ENCODE data around the gene TMC6. TPM values are rescaled to one million over a fixed set of nuclear protein-coding genes. Genes with fewer than 3 reads are reported as not detected.

The TMC6 gene
- total and polyA plus RNA-seq, 2 experiments from 2014 or later: 50.0 to 72.2 TPM

DNA sequence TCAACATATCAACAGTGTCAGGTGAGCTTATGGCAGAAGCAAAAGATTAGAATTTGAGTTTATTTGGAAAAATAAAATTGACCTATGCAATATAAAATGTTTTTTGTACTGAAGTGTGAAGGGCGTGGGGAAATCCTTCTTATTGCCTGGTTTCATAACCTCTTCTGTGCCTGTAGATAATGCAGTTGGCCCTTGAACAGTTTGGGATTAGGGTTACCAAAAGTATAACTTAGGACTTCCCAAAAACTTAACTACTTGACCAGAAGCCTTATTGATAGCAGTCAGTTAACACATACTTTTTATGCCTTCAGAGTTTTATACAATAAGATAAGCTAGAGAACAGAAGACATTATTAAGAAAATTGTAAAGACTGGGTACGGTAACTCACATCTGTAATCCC is 66.0 kb downstream of the TMC6 start:
- no peak overlapping the region for H3K4me2 ChIP-seq
- no peak overlapping the region for H3K4me3 Mint-ChIP-seq
- TF ChIP-seq ZNF114 (CRISPR knock-in tag; IDR thresholded peaks at IDR 0.05) (no peak), NANOG (IDR thresholded peaks at IDR 0.05; ENCODE audit: borderline replicate concordance) (no peak), CREB1 (CRISPR knock-in tag; IDR thresholded peaks at IDR 0.05; ENCODE audit: low read depth) (no peak), STAT1 (IDR thresholded peaks at IDR 0.05; ENCODE audit: unreplicated experiment) (no peak), JUNB (IDR thresholded peaks at IDR 0.05; ENCODE audit: unreplicated experiment) (no peak), EZH2phosphoT487 (IDR thresholded peaks at IDR 0.05; ENCODE audit: unreplicated experiment) (no peak), EZH2 (IDR thresholded peaks at IDR 0.05; ENCODE audit: low read depth, unreplicated experiment) (no peak), POLR2AphosphoS5 (IDR thresholded peaks at IDR 0.05; ENCODE audit: low read depth) (no peak), ZNF331 (CRISPR knock-in tag; IDR thresholded peaks at IDR 0.05; ENCODE audit: low read depth) (no peak)
- TF ChIP-seq, protein P1, sequence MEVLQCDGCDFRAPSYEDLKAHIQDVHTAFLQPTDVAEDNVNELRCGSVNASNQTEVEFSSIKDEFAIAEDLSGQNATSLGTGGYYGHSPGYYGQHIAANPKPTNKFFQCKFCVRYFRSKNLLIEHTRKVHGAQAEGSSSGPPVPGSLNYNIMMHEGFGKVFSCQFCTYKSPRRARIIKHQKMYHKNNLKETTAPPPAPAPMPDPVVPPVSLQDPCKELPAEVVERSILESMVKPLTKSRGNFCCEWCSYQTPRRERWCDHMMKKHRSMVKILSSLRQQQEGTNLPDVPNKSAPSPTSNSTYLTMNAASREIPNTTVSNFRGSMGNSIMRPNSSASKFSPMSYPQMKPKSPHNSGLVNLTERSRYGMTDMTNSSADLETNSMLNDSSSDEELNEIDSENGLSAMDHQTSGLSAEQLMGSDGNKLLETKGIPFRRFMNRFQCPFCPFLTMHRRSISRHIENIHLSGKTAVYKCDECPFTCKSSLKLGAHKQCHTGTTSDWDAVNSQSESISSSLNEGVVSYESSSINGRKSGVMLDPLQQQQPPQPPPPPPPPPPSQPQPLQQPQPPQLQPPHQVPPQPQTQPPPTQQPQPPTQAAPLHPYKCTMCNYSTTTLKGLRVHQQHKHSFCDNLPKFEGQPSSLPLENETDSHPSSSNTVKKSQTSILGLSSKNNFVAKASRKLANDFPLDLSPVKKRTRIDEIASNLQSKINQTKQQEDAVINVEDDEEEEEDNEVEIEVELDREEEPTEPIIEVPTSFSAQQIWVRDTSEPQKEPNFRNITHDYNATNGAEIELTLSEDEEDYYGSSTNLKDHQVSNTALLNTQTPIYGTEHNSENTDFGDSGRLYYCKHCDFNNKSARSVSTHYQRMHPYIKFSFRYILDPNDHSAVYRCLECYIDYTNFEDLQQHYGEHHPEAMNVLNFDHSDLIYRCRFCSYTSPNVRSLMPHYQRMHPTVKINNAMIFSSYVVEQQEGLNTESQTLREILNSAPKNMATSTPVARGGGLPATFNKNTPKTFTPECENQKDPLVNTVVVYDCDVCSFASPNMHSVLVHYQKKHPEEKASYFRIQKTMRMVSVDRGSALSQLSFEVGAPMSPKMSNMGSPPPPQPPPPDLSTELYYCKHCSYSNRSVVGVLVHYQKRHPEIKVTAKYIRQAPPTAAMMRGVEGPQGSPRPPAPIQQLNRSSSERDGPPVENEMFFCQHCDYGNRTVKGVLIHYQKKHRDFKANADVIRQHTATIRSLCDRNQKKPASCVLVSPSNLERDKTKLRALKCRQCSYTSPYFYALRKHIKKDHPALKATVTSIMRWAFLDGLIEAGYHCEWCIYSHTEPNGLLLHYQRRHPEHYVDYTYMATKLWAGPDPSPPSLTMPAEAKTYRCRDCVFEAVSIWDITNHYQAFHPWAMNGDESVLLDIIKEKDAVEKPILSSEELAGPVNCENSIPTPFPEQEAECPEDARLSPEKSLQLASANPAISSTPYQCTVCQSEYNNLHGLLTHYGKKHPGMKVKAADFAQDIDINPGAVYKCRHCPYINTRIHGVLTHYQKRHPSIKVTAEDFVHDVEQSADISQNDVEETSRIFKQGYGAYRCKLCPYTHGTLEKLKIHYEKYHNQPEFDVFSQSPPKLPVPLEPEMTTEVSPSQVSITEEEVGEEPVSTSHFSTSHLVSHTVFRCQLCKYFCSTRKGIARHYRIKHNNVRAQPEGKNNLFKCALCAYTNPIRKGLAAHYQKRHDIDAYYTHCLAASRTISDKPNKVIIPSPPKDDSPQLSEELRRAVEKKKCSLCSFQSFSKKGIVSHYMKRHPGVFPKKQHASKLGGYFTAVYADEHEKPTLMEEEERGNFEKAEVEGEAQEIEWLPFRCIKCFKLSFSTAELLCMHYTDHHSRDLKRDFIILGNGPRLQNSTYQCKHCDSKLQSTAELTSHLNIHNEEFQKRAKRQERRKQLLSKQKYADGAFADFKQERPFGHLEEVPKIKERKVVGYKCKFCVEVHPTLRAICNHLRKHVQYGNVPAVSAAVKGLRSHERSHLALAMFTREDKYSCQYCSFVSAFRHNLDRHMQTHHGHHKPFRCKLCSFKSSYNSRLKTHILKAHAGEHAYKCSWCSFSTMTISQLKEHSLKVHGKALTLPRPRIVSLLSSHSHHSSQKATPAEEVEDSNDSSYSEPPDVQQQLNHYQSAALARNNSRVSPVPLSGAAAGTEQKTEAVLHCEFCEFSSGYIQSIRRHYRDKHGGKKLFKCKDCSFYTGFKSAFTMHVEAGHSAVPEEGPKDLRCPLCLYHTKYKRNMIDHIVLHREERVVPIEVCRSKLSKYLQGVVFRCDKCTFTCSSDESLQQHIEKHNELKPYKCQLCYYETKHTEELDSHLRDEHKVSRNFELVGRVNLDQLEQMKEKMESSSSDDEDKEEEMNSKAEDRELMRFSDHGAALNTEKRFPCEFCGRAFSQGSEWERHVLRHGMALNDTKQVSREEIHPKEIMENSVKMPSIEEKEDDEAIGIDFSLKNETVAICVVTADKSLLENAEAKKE (CRISPR knock-in tag; IDR thresholded peaks at IDR 0.05): no peak
- TF ChIP-seq, protein P2, sequence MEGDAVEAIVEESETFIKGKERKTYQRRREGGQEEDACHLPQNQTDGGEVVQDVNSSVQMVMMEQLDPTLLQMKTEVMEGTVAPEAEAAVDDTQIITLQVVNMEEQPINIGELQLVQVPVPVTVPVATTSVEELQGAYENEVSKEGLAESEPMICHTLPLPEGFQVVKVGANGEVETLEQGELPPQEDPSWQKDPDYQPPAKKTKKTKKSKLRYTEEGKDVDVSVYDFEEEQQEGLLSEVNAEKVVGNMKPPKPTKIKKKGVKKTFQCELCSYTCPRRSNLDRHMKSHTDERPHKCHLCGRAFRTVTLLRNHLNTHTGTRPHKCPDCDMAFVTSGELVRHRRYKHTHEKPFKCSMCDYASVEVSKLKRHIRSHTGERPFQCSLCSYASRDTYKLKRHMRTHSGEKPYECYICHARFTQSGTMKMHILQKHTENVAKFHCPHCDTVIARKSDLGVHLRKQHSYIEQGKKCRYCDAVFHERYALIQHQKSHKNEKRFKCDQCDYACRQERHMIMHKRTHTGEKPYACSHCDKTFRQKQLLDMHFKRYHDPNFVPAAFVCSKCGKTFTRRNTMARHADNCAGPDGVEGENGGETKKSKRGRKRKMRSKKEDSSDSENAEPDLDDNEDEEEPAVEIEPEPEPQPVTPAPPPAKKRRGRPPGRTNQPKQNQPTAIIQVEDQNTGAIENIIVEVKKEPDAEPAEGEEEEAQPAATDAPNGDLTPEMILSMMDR (conservative IDR thresholded peaks at IDR 0.05; ENCODE audit: low read depth in 2 of 2): no peak
- TF ChIP-seq, protein P3, sequence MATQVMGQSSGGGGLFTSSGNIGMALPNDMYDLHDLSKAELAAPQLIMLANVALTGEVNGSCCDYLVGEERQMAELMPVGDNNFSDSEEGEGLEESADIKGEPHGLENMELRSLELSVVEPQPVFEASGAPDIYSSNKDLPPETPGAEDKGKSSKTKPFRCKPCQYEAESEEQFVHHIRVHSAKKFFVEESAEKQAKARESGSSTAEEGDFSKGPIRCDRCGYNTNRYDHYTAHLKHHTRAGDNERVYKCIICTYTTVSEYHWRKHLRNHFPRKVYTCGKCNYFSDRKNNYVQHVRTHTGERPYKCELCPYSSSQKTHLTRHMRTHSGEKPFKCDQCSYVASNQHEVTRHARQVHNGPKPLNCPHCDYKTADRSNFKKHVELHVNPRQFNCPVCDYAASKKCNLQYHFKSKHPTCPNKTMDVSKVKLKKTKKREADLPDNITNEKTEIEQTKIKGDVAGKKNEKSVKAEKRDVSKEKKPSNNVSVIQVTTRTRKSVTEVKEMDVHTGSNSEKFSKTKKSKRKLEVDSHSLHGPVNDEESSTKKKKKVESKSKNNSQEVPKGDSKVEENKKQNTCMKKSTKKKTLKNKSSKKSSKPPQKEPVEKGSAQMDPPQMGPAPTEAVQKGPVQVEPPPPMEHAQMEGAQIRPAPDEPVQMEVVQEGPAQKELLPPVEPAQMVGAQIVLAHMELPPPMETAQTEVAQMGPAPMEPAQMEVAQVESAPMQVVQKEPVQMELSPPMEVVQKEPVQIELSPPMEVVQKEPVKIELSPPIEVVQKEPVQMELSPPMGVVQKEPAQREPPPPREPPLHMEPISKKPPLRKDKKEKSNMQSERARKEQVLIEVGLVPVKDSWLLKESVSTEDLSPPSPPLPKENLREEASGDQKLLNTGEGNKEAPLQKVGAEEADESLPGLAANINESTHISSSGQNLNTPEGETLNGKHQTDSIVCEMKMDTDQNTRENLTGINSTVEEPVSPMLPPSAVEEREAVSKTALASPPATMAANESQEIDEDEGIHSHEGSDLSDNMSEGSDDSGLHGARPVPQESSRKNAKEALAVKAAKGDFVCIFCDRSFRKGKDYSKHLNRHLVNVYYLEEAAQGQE (IDR thresholded peaks at IDR 0.05; ENCODE audit: unreplicated experiment): no peak
- TF ChIP-seq, protein P4, sequence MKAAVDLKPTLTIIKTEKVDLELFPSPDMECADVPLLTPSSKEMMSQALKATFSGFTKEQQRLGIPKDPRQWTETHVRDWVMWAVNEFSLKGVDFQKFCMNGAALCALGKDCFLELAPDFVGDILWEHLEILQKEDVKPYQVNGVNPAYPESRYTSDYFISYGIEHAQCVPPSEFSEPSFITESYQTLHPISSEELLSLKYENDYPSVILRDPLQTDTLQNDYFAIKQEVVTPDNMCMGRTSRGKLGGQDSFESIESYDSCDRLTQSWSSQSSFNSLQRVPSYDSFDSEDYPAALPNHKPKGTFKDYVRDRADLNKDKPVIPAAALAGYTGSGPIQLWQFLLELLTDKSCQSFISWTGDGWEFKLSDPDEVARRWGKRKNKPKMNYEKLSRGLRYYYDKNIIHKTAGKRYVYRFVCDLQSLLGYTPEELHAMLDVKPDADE (IDR thresholded peaks at IDR 0.05): no peak
- H3K4me1 Mint-ChIP-seq: no peaks in the 10 kb centered on the region
- no peak overlapping the region for H2AFZ ChIP-seq
- no peak overlapping the region for H3K27ac Mint-ChIP-seq
- H3K27me3 ChIP-seq (ENCODE audit: insufficient read depth): no peaks in the 10 kb centered on the region
- no peak for DNase-seq (ENCODE audit: low spot score)
- H3K79me2 ChIP-seq (replicated peaks; ENCODE audit: insufficient read depth): no peaks in the 10 kb centered on the region
- no peaks in the 10 kb centered on the region for H3K4me1 ChIP-seq (ENCODE audit: insufficient read depth)
- 0 out of 2 replicates have a peak, but pooled peaks cover 4% of the 10 kb centered on the region for H4K20me1 ChIP-seq (replicated peaks; ENCODE audit: insufficient read depth)
- no peaks in the 10 kb centered on the region for H3K27me3 Mint-ChIP-seq (ENCODE audit: insufficient read depth, low read depth, poor library complexity)
- H3K4me3 ChIP-seq: no peak overlapping the region
- no peaks in the 10 kb centered on the region for H3K9me3 Mint-ChIP-seq
- no peak for ATAC-seq
- H3K27ac ChIP-seq (ENCODE audit: low read depth): no peak overlapping the region
- no peaks in the 10 kb centered on the region for H3F3A ChIP-seq (replicated peaks; ENCODE audit: low read depth)
- H3K36me3 Mint-ChIP-seq (ENCODE audit: low read depth): peaks cover 12% of the 10 kb centered on the region
- peaks cover 5% of the 10 kb centered on the region; the same call in 1 of the 2 replicates for H3K36me3 ChIP-seq (ENCODE audit: insufficient read depth)
- no peaks in the 10 kb centered on the region for H3K9me2 ChIP-seq (ENCODE audit: insufficient read depth)
